Esophagus (tissue), 2 donors: Measurements from ENCODE around the gene SRD5A1. TPM values are rescaled to one million over a fixed set of nuclear protein-coding genes. Genes with fewer than 3 reads are reported as not detected.

Experiments
- H3K27ac ChIP-seq, 2 donors: one replicate each; pipeline ENCODE4 v1.5.1; 2013; ENCODE audit warnings: low read depth in 2 of 2, mild to moderate bottlenecking in 2 of 2, inconsistent platforms in 1 of 2, low read length in 1 of 2, moderate library complexity in 1 of 2
- H3K27me3 ChIP-seq, 2 donors: one replicate each; pipeline ENCODE4 v1.6.1; 2013; ENCODE audit warnings: low read length in 2 of 2, control low read depth in 1 of 2, mild to moderate bottlenecking in 1 of 2; ENCODE audit not compliant: insufficient read depth in 2 of 2, control insufficient read depth in 1 of 2
- H3K36me3 ChIP-seq, 2 donors: one replicate each; pipeline ENCODE4 v1.6.1; 2013; ENCODE audit warnings: low read length in 1 of 2; ENCODE audit not compliant: control insufficient read depth in 2 of 2, insufficient read depth in 2 of 2
- H3K4me1 ChIP-seq, 2 donors: one replicate each; pipeline ENCODE4 v1.6.1; 2013; ENCODE audit warnings: low read length in 1 of 2; ENCODE audit not compliant: control insufficient read depth in 2 of 2, insufficient read depth in 2 of 2
- H3K4me3 ChIP-seq, 2 donors: one replicate each; pipeline ENCODE4 v1.5.1; 2013; ENCODE audit warnings: low read length in 2 of 2, mild to moderate bottlenecking in 2 of 2, low read depth in 1 of 2, moderate library complexity in 1 of 2
- H3K9me3 ChIP-seq, 2 donors: one replicate each; pipeline ENCODE4 v1.6.1; 2013; ENCODE audit warnings: mild to moderate bottlenecking in 2 of 2, low read depth in 1 of 2, low read length in 1 of 2, moderate library complexity in 1 of 2; ENCODE audit not compliant: control insufficient read depth in 2 of 2, insufficient read depth in 1 of 2
- WGBS, 2 donors: extraction: QIAGEN DNeasy Blood & Tissue Kit; methylation state at CpG; one replicate each; pipeline ENCODE4 v1.1.7; 2013; 5-methylcytosine and 5-hydroxymethylcytosine counted together
- polyA plus RNA-seq, 2 donors: library from polyadenylated mRNA; stranded (reverse); fragments of 200-250 nt; gene quantifications; one replicate each; pipeline ENCODE4 v1.2.3, GENCODE V29; 2013
- donor health status: healthy with polysubstance abuse.
- donor health status: Bipolar disorder and iron deficiency.

Gene SRD5A1
- polyA plus RNA-seq, 2 donors: 8.5 to 25.6 TPM

DNA sequence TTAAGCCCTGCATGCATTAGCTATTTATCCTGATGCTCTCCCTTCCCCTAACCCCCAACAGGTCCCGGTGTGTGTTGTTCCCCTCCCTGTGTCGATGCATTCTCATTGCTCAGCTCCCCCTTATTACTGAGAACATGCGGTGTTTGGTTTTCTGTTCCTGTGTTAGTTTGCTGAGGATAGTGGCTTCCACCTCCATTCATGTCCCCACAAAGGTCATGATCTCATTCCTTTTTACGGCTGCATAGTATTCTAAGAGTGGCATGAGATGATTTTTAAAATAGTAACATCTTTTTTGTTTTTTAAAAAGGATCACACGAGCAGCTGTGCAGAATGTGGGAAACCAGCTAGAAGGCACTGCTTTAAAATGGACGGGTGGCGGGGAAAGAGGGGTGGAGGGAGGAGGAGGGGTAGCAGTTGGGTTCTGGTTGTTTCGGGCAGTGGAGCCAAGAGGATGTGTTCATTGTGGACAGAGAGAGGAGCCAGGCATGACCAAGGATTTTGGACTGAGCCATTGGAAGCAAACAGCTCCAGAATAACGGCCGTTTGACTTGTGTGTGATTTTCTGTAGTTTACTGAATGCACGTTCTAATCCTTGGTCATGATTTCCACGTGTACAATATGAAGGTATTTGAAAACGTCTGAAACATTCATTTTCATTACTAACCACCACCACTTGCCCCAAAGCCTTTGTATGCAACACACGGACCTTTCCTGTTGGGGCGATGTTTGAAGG is 78.3 kb downstream of the SRD5A1 start:
- 42 to 43% methylated on average over 15 of the region's 15 CpGs for WGBS, 2 donors
- Histone ChIP-seq H3K36me3 (no peaks in the 10 kb centered on the region), H3K4me3 (peak overlapping the region; percentile 83 to 90), H3K27me3 (no peaks in the 10 kb centered on the region), H3K4me1 (peaks cover 3 to 7% of the 10 kb centered on the region in 2 donors), H3K9me3 (no peaks in the 10 kb centered on the region), H3K27ac (peak overlapping the region; percentile 98 to 99)

DNA sequence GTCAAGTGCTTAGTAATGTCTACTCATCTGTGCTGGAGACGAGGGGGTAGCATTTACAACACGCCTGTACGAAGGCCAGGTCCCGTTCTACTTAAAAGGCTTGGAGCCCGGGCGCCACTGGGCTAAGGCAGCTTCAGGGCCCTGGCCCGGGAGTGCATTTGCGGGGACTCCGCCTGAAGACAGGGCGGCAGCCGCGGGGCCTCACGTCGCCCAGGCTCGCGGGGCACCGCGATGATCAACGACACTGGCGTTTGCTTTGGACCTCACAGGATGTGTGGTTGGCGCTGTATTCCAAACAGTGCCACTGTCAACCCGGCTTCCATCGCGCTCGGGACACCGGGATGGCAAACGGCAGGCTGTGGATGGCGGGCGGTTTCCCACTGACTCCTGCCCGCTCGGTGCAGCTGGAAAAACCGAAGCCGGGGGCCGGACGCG is 78.9 kb downstream of the SRD5A1 start:
- Histone ChIP-seq H3K36me3 (no peaks in the 10 kb centered on the region), H3K4me3 (peak overlapping the region; percentile 83 to 90), H3K9me3 (no peaks in the 10 kb centered on the region), H3K4me1 (peaks cover 3 to 12% of the 10 kb centered on the region in 2 donors), H3K27me3 (no peaks in the 10 kb centered on the region), H3K27ac (peak overlapping the region; percentile 98 to 99)
- 1% methylated on average over 36 of the region's 36 CpGs for WGBS, 2 donors

DNA sequence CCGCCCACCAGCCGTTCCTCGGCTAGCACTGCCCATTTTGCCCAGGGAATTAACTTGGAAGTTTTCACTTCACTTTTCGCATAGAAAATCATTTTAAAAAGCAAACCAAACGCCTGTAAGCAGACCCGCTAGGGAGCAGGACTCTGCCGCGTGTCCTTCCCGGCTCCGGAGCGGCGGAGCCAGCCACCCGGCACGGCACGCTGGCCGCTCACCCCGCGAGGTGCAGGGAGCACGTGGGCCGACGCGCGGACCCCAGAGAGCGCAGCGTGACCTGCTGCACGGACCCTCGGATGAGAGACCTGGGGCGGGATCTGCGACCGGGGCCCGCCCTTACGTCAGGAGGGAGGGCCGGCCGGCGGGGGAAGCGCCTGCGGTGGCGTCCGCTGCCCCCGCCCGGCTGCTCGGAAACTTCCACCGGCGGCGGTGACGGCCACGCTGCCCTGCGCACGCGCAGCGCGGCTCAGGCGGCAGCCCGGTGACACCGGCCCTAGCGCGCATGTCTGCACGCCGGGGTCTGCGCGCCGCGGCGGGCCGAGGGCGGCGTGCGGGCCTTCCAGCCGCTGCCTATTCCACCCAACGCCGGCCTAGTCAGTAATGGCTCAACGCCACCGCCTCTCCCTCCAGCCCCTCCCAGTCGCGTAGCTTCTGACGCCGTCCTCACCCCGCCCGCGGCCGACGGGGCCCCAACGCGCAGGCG is 79.5 kb downstream of the SRD5A1 start:
- WGBS, 2 donors: 0% methylated on average over 77 to 85 of the region's 85 CpGs
- Histone ChIP-seq H3K27ac (peak overlapping the region; percentile 98 to 99), H3K27me3 (no peaks in the 10 kb centered on the region), H3K36me3 (no peaks in the 10 kb centered on the region), H3K4me3 (peak overlapping the region; percentile 83 to 90), H3K4me1 (peaks cover 6 to 17% of the 10 kb centered on the region in 2 donors), H3K9me3 (no peaks in the 10 kb centered on the region)

DNA sequence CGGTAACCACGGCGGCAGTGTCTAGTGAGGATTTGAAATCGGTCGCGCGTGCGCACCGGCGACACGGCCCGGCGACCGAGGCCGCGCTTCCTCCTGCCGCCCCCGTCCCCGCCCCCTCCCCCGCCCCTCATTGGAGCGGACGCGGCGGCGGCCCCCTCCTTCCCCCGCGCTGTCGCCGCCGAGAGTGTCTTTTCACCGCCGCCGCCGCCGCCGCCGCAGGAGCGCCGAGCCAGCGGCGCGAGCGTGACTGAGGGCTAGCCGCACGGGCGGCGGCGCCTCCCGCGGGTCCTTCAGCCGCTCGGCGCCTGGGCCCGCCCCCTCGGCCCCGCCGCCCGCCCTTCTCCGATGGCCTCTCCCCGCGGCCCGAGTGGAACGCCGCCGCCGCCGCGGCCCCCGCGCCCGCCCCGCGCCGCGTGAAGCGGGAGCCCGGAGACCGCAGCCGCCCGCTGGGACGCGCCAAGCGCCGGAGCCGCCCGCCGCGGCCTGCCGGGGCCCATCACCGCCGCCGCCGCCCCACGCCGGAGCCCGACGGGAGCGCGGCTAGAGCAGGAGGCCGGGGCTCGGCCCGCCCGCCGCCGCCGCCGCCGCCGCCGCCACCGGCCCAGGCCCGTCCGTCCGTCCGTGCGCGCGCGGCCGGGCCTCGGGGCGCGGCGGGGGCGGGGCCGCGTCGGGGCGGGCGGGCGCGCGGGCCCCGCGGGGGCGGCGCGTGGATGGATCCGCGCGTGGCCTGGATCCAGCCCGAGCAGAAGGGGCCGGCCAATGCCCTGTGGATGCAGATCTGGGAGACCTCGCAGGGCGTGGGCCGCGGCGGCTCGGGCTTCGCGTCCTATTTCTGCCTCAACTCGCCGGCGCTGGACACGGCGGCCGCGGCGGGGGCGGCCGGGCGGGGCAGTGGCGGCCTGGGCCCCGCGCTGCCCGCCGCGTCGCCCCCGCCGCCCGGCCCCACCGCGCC is 80.3 kb downstream of the SRD5A1 start, which contains the start of gene TENT4A:
Gene TENT4A (plus strand): TSS at position 159 of the 952 bp plus-strand sequence. CDS start 552 bp downstream, at position 711.
- Histone ChIP-seq H3K9me3 (no peaks in the 10 kb centered on the region), H3K4me1 (peaks cover 6 to 19% of the 10 kb centered on the region in 2 donors), H3K36me3 (no peaks in the 10 kb centered on the region), H3K27ac (peak within 1 kb of the TSS; percentile 98 to 99), H3K4me3 (peak within 1 kb of the TSS; percentile 83 to 90), H3K27me3 (no peaks in the 10 kb centered on the region)
- 1 to 2% methylated on average over 43 to 173 of the region's 174 CpGs for WGBS, 2 donors

DNA sequence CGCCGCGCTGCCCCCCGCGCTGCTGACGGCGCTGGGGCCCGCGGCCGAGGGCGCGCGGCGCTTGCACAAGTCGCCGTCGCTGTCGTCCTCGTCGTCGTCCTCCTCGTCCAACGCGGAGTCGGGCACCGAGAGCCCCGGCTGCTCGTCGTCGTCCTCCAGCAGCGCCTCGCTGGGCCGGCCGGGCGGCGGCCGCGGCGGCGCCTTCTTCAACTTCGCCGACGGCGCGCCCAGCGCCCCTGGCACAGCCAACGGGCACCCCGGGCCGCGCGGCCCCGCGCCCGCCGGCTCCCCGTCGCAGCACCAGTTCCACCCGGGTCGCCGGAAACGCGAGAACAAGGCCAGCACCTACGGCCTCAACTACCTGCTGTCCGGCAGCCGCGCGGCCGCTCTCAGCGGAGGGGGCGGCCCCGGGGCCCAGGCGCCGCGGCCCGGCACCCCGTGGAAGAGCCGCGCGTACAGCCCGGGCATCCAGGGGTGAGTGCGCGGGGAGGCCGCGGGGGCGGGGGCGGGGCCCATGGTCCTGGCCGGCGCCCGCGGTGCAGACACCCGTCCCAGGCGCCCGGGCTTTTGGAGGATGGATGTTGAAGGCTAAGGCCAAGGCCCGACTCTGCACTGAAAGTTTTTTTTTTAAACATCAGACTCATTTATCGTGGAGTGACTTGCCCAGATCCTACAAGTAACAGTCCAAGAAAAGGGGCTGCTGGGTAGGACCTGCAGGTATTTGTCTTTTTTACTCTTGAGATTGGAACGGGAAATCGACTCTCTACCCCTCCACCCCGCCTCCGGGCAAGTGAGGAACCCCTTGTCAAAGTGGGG is 81.2 kb downstream of the SRD5A1 start:
- Histone ChIP-seq H3K4me1 (peaks cover 6 to 20% of the 10 kb centered on the region in 2 donors), H3K9me3 (no peaks in the 10 kb centered on the region), H3K27me3 (no peaks in the 10 kb centered on the region), H3K4me3 (peak overlapping the region; percentile 74 to 90), H3K36me3 (peaks cover 0 to under 1% of the 10 kb centered on the region in 2 donors), H3K27ac (peak overlapping the region; percentile 98 to 99)
- 1% methylated on average over 56 to 99 of the region's 99 CpGs for WGBS, 2 donors

DNA sequence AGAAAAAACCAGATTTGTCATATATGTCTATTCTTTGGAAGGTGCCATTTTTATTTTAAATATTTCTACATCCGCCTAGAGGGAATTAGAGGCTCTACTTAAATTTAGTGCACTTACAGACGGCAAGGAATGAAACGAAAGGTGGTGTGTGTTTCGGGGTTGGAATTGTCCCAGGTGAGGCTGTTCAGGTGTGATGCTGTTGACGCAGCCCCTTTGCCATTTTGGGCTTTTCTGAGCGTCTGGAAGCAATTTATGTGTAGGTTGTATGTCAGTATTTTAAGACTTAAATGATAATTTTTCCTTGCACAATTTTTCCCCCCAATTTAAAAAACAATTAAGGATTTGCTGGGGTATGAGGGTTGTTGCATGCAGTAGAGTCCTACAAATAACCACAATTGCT is 82.0 kb downstream of the SRD5A1 start:
- WGBS, 2 donors: 29 to 35% methylated on average over 6 of the region's 6 CpGs
- Histone ChIP-seq H3K9me3 (no peaks in the 10 kb centered on the region), H3K27me3 (no peaks in the 10 kb centered on the region), H3K4me1 (peaks cover 6 to 21% of the 10 kb centered on the region in 2 donors), H3K27ac (no peak overlapping the region), H3K36me3 (peaks cover 0 to 2% of the 10 kb centered on the region in 2 donors), H3K4me3 (peak overlapping the region in 1 of 2 donors; percentile 90)

DNA sequence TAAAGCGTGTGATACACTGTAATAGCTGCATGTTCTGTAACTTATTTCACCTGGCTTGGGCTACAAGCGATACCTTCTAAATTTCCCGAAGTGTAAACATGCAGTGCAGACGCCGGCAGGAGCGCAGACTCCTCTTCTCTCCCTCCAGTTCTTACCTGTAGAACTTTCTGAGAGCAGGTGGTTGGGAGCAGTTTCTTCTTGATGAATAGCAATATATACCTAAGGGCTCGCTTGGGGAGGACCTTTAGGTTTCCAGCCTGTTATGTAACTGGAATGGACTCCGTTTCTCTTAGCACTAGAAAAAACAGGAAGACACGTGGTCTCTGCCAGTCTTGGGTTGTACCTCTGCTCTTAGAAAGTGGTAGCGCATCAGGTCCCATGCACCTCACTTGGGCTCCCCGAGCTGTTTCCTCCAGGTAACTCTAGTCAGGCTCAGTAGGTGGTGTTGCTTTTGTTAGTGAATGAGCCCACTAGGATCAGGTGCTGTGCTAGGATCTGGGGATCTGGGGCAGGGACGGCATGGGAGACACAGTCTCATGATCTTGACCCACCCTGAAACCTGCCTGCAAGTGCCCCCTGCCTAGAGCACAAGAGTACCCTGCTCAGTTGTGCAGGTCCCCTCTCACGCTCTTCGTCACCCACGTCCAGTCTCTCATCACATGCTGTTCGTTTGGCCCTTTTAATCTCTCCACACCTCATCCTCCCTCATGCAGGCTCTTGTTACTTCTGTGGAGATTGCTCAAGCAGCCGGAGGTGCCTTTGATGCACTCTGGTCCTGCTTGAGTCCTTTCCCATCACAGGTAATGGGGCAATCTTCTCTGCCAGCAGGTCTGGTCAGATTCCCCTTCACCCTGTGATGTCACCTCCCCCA is 82.8 kb downstream of the SRD5A1 start:
- H3K9me3 ChIP-seq: no peaks in the 10 kb centered on the region
- peak overlapping the region; percentile 0 to 90 for H3K4me3 ChIP-seq
- H3K27me3 ChIP-seq: no peaks in the 10 kb centered on the region
- H3K36me3 ChIP-seq: peaks cover 0 to 2% of the 10 kb centered on the region in 2 donors
- H3K27ac ChIP-seq: no peak overlapping the region
- 35 to 36% methylated on average over 17 of the region's 17 CpGs for WGBS, 2 donors
- peaks cover 6 to 21% of the 10 kb centered on the region in 2 donors for H3K4me1 ChIP-seq

DNA sequence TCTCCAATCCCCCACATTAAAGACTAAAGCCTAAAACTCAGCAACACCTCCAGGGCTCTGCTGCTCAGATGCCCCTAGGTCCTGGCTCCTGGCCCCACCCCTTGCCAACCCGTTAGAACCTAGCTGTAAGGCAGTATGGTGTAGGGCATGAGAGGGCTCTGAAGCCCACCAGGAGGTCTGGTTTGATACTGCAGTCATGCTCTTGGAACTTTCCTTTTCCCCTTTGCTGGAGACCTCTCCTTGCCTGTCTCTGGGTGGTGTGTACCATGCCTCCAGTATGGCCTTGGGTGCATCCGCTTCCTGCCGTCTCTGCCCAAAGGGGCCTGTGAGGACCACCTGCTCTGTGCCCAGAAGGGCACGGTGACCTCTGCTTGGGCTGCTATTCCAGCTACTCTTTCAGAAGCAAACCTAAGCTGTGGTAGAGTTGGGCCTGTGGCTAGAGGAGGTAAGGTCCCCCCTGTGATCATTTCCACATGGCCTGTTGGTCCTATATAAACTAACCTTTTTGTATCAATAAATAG is 83.4 kb downstream of the SRD5A1 start:
- Histone ChIP-seq H3K4me3 (no peak overlapping the region), H3K36me3 (peaks cover 0 to 2% of the 10 kb centered on the region in 2 donors)
- WGBS, 2 donors: 74 to 77% methylated on average over 4 of the region's 4 CpGs

More for the DNA sequence above, 83.4 kb downstream of the SRD5A1 start:
- no peaks in the 10 kb centered on the region for H3K9me3 ChIP-seq
- peaks cover 6 to 21% of the 10 kb centered on the region in 2 donors for H3K4me1 ChIP-seq
- no peaks in the 10 kb centered on the region for H3K27me3 ChIP-seq
- no peak overlapping the region for H3K27ac ChIP-seq
